Mucosa of rectum (tissue), 2 donors: ENCODE data around the gene MTSS2.

Source experiments
- H3K27ac ChIP-seq, 2 donors: one replicate each; pipeline ENCODE4 v1.7.0; 2013; ENCODE audit warnings: inconsistent platforms in 2 of 2, low read depth in 2 of 2, low read length in 2 of 2
- H3K27me3 ChIP-seq, 2 donors: one replicate each; pipeline ENCODE4 v1.7.0; 2013; ENCODE audit warnings: low read length in 2 of 2; ENCODE audit not compliant: control insufficient read depth in 2 of 2, insufficient read depth in 2 of 2
- H3K36me3 ChIP-seq, 2 donors: one replicate each; pipeline ENCODE4 v1.7.0; 2013; ENCODE audit warnings: low read length in 2 of 2; ENCODE audit not compliant: control insufficient read depth in 2 of 2, insufficient read depth in 2 of 2
- H3K4me1 ChIP-seq, 2 donors: one replicate each; pipeline ENCODE4 v1.7.0; 2013; ENCODE audit warnings: low read length in 2 of 2, mild to moderate bottlenecking in 1 of 2; ENCODE audit not compliant: control insufficient read depth in 2 of 2, insufficient read depth in 2 of 2
- H3K4me3 ChIP-seq, 2 donors: one replicate each; pipeline ENCODE4 v1.7.0; 2013; ENCODE audit warnings: low read length in 2 of 2
- H3K9ac ChIP-seq, 2 donors: one replicate each; pipeline ENCODE4 v1.7.0; 2013; ENCODE audit warnings: low read length in 2 of 2, low read depth in 1 of 2, mild to moderate bottlenecking in 1 of 2
- H3K9me3 ChIP-seq, 2 donors: one replicate each; pipeline ENCODE4 v1.7.0; 2013; ENCODE audit warnings: low read length in 2 of 2; ENCODE audit not compliant: control insufficient read depth in 2 of 2
- donor health status: healthy.
- donor health status: Normal muscosa, but diverticular disease.

Gene MTSS2

GRCh38 chr16:70687102-70687511 lies 1.3 kb upstream of the MTSS2 start:
- Histone ChIP-seq H3K36me3 (no peaks in the 10 kb centered on the region), H3K9me3 (no peaks in the 10 kb centered on the region), H3K9ac (no peak overlapping the region), H3K4me3 (no peak overlapping the region), H3K27ac (peak overlapping the region in 1 of 2 donors; percentile 83), H3K4me1 (peaks cover 46 to 49% of the 10 kb centered on the region in 2 donors), H3K27me3 (no peaks in the 10 kb centered on the region)

GRCh38 chr16:70686376-70687101 lies 686 bp upstream of the MTSS2 start:
- Histone ChIP-seq H3K4me3 (peak overlapping the region; percentile 37 to 57), H3K27ac (peak overlapping the region; percentile 61 to 83), H3K36me3 (no peaks in the 10 kb centered on the region), H3K9ac (peak overlapping the region; percentile 41 to 61), H3K27me3 (no peaks in the 10 kb centered on the region), H3K4me1 (peaks cover 45% of the 10 kb centered on the region in 2 donors), H3K9me3 (no peaks in the 10 kb centered on the region)

- peaks cover 34 to 40% of the 10 kb centered on the region in 2 donors for H3K4me1 ChIP-seq
- H3K27me3 ChIP-seq: no peaks in the 10 kb centered on the region
- H3K27ac ChIP-seq: peak overlapping the region; percentile 24 to 61
- no peaks in the 10 kb centered on the region for H3K9me3 ChIP-seq
- H3K4me3 ChIP-seq: peak overlapping the region; percentile 59 to 65
- H3K9ac ChIP-seq: peak overlapping the region; percentile 32 to 71
- no peaks in the 10 kb centered on the region for H3K36me3 ChIP-seq
Observed at GRCh38 chr16:70685061-70685937, 554 bp downstream of the MTSS2 start.

GRCh38 chr16:70684146-70685060 lies 1.4 kb downstream of the MTSS2 start:
- peaks cover 26 to 33% of the 10 kb centered on the region in 2 donors for H3K4me1 ChIP-seq
- peak overlapping the region in 1 of 2 donors; percentile 61 for H3K27ac ChIP-seq
- no peaks in the 10 kb centered on the region for H3K36me3 ChIP-seq
- H3K27me3 ChIP-seq: no peaks in the 10 kb centered on the region
- H3K4me3 ChIP-seq: peak overlapping the region; percentile 59 to 65
- no peaks in the 10 kb centered on the region for H3K9me3 ChIP-seq
- peak overlapping the region; percentile 32 to 71 for H3K9ac ChIP-seq

- H3K9ac ChIP-seq: no peak overlapping the region
- peak overlapping the region in 1 of 2 donors; percentile 61 for H3K27ac ChIP-seq
- no peaks in the 10 kb centered on the region for H3K9me3 ChIP-seq
- H3K4me1 ChIP-seq: peaks cover 16 to 23% of the 10 kb centered on the region in 2 donors
- H3K4me3 ChIP-seq: peak overlapping the region in 1 of 2 donors; percentile 48
- no peaks in the 10 kb centered on the region for H3K27me3 ChIP-seq
- H3K36me3 ChIP-seq: peaks cover 0 to 3% of the 10 kb centered on the region in 2 donors
Observed at GRCh38 chr16:70683146-70683944, 2.5 kb downstream of the MTSS2 start.

GRCh38 chr16:70682239-70683145 lies 3.4 kb downstream of the MTSS2 start:
- H3K4me1 ChIP-seq: peaks cover 13 to 23% of the 10 kb centered on the region in 2 donors
- no peak overlapping the region for H3K4me3 ChIP-seq
- no peak overlapping the region for H3K9ac ChIP-seq
- peaks cover 0 to 10% of the 10 kb centered on the region in 2 donors for H3K36me3 ChIP-seq
- H3K9me3 ChIP-seq: no peaks in the 10 kb centered on the region
- H3K27me3 ChIP-seq: no peaks in the 10 kb centered on the region
- peak overlapping the region in 1 of 2 donors; percentile 16 for H3K27ac ChIP-seq

GRCh38 chr16:70681382-70682238 lies 4.2 kb downstream of the MTSS2 start:
- no peak overlapping the region for H3K4me3 ChIP-seq
- peak overlapping the region in 1 of 2 donors; percentile 33 for H3K9ac ChIP-seq
- no peaks in the 10 kb centered on the region for H3K27me3 ChIP-seq
- peaks cover 9 to 19% of the 10 kb centered on the region in 2 donors for H3K4me1 ChIP-seq
- H3K9me3 ChIP-seq: no peaks in the 10 kb centered on the region
- H3K36me3 ChIP-seq: peaks cover under 1 to 14% of the 10 kb centered on the region in 2 donors
- H3K27ac ChIP-seq: peak overlapping the region in 1 of 2 donors; percentile 16
